HG02763 (cell line): ENCODE results near the gene TFEB.

Source experiments
- ATAC-seq: cut with Tn5 transposase; IDR thresholded peaks from one replicate; pipeline ENCODE4 v1.9.1; 2021; ENCODE audit warnings: mild to moderate bottlenecking, moderate library complexity; ENCODE audit not compliant: unreplicated experiment

TFEB gene

GRCh38 chr6:41692080-41692675 is 43.2 kb downstream of the TFEB start:
- no peak for ATAC-seq

- ATAC-seq: no peak
These were observed 43.9 kb downstream of the TFEB start for GRCh38 chr6:41691426-41692079.

DNA sequence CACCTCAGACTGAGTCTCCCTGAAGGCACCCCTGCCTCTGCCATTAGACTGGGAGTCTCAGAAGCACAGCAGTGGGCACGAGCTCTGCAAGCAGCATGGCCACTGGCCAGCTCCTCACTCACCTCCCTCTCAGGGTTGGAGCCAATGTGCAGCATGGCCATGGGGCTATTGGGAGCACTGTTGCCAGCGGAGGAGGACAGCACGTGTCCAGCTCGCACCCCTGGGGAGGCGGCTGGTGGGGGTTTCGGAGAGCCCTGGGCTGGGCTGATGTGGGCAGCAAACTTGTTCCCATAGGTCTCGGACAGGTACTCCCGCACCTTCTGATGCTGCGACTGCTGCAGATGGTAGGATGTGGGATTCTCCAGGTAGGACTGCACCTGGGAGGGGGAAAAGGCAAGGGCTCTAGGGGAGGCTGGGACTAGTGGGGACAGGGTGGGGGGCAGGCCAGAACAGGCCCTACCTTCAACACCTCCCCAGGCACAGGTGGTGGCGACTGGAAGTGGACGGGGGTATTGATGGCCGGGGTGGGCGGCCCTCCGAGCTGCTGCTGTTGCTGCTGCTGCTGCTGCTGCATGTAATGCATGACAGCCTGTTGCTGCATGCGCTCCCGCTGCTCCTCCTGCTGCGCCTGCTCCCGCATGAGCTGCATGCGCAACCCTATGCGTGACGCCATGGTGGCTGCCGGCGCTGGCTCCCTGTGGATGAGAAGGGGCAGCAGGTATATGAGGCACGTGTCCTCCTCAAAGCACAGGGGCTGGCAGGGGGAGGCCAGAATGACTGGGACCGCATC is 44.7 kb downstream of the TFEB start:
- ATAC-seq: no peak

DNA sequence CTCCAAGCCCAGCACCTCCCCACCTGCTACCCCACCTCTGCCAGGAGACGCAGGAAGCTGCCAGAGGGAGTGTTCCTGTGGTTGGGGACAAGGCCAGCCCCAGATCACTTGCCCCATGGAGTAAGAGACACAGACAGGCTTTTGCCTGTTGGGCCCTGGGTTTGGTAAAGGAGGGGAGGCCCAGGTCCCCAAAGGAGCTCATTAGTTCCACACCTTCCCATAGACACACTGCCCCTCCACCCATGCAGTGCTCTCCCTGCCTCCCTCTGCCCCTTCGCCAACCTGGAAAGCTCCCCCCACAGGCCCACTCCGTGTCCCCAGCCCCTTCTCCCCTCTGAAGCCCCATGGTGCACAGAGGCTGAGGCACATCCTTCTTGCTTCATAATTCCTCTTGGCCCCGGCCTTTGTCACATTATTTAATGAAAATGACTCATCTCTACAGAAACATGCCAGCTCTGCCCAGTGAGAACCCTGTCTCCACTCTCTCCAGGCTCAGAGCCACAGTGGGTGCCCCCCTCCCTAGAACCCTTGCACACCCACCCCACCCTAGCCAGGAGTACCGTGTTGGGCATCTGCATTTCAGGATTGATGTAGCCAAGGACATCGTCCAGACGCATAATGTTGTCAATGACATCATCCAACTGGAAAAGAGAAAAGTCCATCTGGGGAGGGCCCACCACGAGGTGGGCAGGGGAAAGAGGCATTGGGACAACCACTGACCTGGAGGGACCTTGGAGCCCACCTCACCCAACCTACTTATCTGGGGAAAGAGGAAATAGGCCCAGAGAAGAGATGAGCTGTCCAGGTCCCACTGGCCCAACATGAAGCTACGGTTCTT is 46.0 kb downstream of the TFEB start:
- no peak for ATAC-seq

GRCh38 chr6:41688256-41688965 is 47.0 kb downstream of the TFEB start:
- no peak for ATAC-seq

- ATAC-seq: no peak
These were observed 47.8 kb downstream of the TFEB start for GRCh38 chr6:41687501-41688175.

- no peak for ATAC-seq
These were observed 49.6 kb downstream of the TFEB start for GRCh38 chr6:41685641-41686380.

DNA sequence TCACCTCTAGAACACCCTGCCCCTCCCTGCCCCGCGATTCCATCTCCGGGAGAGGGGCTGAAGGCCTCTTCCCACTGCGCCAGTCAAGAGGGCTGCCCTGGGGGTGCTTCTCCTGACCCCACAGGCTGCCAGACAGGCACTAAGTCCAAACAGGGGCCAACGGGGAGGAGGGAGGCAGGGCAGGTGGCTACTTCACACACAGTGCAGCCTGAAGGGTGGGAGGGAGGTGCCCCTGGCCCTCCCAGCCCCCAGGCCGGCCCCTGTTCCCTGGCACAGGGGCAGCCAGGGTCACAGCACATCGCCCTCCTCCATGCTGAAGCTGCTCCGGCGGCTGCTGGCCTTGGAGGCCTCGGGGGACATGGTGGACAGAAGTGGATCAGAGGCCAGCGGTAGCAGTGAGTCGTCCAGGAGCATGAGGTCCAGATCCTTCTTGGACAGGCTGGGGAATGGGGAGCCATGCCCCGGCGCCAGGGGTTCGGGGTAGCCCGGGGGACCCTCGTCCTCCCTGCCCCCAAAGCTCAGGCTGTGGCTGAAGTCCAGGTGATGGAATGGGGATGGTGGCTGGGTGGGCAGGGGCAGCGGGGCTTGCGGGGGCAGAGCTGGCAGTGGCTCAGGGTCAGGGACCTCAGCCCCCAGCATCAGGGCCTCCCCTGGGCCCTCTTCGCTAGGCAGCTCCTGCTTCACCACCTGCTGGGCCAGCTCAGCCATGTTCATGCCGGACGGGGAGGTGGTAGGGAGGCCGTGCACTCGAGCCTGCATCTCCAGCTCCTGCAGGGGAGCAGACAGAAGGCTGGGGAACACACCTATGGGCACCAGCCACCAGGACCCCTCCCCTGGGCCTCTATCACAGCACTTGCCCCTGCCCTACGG is 50.9 kb downstream of the TFEB start:
- ATAC-seq: no peak

DNA sequence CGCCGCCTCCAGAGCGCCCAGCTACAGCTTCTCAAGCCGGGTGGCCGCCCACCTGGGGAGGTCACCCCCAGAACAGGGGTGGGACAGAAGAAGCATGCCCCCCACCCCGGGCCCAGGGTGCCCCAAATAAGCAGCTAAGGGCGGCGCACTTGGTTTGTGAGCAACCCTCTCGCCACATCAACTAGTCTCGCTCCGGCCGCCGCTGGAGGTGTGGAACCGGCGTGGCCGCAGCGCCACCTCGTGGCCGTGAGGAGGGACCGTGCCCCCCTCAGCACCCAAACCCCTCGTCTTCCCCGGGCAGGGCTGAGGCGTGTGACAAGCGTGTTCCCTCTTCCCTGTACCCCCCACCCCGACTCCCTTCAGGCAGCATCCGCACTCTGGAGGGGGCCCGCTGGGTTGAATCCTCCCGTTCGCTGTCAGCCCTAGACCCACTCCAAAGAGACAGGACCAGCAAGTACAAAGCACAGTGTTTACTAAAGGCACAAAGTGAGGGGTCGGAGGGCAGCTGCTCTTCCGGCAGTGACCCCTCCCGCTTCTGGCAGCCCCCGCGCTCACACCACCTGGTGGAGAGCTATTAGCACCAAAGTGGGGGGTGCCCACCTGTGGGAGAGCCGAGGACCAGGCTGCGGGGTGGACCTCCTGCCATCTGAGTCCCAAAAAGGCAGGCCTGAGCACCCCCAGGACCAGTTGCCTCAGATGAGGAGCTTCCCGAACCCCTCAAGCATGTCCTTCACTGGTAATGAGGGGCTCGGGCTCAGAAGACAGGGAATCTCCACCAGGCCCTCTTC is 51.7 kb downstream of the TFEB start:
- peak; percentile 52 for ATAC-seq

DNA sequence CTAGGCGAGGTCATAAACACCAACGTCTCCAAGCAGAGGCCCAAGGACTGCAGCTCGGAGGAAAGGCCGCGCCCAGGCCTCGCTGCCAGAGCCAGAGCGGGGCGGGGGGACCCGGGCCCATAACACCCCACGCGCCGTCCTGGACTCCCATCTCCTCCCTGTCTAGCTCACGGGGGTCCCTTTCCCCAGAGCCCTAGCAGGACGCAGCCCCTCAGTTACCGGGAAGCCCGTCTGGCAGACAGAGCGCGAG is 52.2 kb downstream of the TFEB start:
- no peak for ATAC-seq

DNA sequence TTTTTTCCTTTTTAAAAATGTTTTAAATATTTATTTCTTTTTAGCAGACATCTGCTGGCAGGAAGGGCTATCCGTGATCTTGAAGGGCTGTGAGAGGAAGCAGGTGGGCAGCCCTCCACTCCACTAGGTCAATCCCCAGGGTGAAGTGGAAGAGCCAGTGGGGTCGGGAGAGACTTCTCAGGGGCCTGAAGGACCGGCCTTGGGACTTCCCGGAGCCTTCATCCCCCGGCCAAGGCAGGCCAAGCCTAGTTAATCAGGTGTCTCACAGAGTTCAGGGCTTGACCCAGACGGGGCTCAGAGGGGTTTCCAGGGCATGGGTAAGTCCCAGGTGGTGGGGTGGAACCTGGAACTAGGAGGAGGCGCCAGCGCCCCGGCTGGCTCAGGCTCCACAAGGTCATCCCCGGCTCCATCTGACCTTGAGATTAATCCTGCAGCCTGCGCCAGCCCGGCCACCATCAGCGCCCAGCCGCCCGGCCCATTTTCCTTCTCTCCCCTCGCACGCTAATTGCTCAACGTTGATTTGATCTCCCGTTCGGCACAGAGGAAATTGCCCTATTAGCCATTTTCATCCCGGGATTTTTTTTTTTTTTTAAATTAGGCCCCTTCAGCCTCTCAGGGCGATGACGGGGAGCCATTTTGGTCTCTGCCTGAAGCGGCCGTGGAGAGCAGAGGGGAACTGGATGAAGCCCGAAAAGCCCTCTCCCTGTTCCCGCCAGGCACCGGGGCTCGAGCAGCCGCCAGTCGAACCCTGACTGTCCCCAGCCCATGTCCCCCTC is 52.7 kb downstream of the TFEB start:
- ATAC-seq: no peak

DNA sequence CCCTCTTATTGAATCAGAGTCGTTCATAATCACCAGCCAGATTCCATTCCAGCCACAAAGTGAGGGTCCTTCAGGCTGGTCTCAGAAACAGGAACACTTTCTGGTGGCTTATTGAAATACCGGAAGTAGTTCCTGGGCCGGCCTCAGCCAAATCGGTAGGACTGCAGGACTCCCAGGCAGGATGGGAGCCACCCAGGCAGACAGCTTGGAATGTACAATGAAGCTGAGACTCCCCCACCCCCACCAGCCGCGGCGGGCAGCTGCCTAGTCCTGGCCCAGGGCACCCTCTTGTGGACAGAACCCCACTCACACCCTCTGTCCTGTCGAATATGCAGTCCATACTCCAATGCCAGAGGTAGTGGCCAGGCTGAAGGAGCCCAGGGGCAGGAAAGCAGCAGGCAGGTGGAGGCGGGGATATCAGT is 53.3 kb downstream of the TFEB start:
- peak; percentile 40 for ATAC-seq

DNA sequence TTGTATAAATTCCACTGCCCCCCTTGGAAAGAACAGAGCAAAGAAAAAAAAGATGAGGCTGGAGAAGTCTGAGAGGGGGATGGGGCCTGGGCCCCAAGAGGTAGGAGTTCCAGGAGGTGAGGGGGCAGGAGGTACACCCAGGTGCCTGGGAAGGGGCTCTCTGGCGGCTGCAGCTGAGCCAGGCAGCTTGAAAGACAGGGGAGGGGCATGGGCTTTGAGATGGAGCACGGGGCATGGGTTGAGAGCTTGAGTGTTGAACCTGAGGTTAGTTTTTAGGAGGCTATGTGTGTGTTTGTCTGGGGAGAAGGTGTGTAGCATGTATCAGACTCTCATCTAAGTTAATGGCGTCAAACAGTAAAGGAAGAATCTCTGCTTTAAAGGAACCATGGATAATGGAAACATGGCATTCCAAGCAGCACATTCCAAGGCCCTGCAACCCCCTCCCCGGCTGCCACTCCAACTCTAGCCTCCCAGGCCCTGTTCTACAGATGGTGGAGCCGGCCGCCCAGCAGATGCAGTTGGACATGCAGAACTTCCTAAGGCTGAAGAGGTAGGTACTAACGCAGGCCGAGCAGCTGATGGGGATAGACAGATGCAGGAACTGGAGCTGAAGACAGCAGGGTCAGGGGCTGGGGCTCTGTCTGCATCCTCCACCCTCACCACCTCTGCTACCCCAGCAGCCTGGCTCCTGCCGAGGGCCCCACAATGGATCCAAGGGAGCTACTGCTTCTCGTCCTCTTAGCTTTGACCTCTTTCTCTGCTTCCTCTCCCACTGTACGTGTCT is 55.0 kb downstream of the TFEB start:
- no peak for ATAC-seq

- ATAC-seq: no peak
These were observed 55.7 kb downstream of the TFEB start for GRCh38 chr6:41679696-41680095.

DNA sequence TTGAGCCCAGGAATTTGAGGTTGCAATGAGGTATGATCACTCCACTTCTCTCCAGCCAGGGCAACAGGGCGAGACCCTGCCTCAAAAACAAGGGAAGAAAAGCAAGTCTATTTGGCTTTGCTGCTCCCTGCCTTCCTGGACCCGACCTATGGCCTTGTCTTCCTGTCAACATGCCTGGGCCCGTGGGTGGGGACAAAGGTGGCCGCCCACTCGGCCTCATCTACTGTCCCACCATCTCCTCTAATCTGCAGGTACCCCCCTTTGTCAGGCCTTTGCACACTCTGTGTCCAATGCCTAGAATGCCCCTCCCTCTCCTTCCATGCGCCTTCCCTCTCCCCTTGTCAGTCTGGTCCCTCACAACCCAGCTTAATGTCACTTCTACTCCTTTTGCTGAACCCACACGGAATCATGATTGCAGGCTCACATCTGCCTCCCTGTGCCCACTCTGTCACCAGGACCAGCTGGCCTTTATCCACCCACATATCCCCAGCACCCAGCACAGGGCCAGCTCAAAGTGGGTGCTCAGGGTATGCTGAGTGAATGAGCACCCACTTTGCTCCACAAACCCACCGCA is 56.8 kb downstream of the TFEB start:
- no peak for ATAC-seq
